H4 (cell line): ENCODE data around the gene GAPVD1. TPM values are rescaled to one million over a fixed set of nuclear protein-coding genes. Genes with fewer than 3 reads are reported as not detected.
"Not testable (repeated sequence)": the region's sequence is repeated elsewhere in the genome, so short reads cannot be mapped to it uniquely, and the experiment has no call there.

Source experiments
- DNase-seq: peaks from one replicate; pipeline ENCODE4 v3.0.0-alpha.2; 2015; ENCODE audit warnings: low spot score
- total RNA-seq: library from RNA; depleted of rRNA; stranded (reverse); fragments of >200 nt; shearing (Covaris generic); gene quantifications from 2 replicates; pipeline ENCODE4 v1.2.3, GENCODE V29; 2014

GAPVD1 gene
- total RNA-seq, 1 experiment from 2014 or later = 23.1 TPM

- DNase-seq = peak; percentile 63
These were observed 113.0 kb downstream of the GAPVD1 start for GRCh38 chr9:125374443-125375309.

DNA sequence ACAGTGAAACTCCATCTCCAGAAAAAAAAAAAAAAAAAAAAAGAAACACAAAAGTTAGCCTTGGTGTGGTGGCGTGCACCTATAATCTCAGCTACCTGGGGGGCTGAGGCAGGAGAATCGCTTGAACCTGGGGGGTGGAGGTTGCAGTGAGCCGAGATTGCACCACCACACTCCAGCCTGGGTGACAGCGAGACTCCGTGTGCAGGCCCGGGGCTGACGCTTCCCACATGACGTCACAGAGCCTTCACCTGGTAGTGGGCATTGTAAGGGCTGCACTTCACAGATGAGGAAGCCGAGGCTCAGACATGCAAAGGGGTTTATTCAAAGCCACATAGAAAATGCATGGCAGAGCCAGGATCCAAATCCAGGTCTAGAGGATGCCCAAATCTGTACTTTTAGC, 114.2 kb downstream of the GAPVD1 start:
- DNase-seq = no peak

- no peak for DNase-seq
These were observed 114.9 kb downstream of the GAPVD1 start for GRCh38 chr9:125376261-125377226.

DNA sequence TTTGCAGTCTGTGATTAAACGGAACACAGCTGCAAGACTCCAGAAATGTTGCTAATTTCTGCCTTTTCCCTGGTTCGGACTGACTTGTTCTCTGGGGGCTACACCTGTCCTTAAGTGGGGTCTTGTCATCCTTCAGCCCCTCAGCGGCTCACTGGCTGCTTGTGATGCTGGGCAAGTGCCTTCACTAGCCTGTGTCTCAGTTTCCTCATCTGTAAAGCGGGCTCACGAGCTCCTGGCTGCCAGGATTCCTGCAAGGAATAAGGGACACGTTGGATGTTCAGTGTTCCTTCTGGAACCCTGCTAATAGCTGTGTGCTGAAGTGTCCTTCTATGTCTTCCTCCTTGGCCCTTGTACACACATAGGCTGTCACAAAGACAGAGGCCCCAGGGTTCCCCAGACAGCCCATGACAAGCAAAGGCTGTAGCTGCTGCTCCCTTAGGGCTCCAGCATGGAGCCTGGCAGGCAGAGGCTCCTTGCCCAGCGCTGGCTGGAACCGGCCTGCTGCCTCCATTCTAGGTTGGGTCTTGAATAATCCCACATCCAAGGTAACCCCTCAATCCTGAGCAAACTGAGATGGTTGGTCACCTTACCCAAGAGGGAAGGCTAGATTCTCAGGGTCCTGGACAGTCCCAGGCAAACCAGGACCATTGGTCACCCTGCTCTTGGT, 116.1 kb downstream of the GAPVD1 start:
- no peak for DNase-seq

DNA sequence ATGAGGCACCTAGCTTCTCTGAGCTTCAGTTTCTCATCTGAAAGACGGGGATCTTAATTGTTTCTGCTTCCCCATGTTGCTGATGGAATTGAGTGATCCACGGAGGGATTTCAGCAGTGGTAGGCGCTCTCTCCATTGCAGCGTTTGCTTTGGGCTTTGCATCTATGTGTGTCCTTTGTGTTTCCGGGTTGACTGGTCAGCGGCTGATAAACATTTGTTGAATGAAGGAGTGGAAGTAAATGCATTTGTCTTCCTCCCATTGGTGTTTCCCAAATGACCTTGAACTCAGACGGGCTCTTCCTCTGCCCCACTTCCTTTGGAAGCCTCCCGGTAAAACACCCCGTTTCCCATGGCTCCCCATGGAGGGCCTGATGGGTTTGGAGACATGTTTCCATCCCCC, 117.2 kb downstream of the GAPVD1 start:
- no peak for DNase-seq

DNA sequence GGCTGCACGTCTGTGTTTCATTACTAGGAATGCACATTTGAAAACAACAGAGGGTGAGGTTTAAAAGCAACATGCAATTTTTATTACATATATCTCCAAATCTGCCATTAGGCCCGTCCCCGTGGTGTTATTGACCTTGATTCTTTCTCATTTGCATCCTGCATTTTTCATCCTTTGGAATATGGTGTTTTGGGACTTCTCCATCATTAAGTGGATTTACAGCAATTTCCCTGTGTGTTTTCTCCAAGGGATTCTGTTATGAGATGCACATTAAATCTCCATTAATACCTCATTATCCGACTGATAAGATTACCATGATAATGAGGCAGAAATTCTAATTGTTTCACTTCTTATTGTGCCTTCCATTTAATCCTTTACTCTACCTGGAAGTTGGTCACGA, 117.6 kb downstream of the GAPVD1 start:
- DNase-seq = no peak

- no peak for DNase-seq
These were observed 118.8 kb downstream of the GAPVD1 start for GRCh38 chr9:125380406-125380805.

DNA sequence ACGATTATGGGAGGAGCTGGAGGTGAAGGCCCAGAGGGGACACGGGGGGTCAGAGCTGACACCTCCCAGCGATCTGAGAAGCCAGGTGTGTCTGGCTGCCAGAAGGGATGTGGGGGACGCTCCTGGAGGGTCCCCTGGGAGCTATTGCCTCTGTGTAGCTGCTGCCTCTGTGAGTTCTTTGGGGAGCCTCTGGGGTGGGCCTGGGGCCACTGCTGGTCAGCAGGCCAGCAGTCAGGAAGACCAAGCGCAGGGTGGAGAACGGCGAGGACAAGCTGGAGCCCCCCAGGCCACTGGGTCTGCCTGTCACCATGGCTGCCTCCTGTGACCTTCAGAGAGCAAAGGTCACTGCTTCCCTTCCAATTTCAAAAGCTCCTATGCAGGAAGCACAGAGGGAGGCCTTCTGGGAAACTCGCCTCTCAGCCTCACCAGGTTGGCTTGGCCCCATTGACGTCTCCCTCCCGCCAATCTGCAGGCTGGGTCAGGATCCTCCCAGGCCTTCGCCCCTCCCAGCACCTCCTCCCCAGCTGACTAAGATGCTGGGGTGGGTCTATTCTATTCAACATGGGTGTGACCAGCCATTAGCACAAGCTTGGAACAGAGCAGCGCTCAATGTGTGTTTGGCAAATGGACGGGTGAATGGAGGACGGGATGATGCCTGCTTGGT, 126.4 kb downstream of the GAPVD1 start:
- no peak for DNase-seq

DNA sequence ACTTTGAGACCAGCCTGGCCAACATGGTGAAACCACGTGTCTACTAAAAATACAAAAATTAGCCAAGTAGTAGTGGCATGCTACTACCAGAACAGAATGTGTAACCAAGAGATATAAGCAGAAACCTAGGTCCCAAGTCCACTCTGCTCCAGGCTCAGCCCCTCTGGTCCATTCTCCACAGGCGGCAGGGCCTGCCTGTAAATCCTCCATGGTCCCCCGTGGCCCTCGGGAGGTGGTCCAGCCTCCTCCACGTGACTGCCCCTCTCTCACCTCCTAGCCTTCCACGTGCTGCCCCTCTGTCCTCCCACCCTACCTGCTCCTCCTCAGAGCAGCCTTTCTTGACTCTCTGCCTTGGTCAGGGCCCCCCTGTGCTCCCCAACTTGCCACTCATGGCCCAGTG, 127.4 kb downstream of the GAPVD1 start:
- no peak for DNase-seq

DNA sequence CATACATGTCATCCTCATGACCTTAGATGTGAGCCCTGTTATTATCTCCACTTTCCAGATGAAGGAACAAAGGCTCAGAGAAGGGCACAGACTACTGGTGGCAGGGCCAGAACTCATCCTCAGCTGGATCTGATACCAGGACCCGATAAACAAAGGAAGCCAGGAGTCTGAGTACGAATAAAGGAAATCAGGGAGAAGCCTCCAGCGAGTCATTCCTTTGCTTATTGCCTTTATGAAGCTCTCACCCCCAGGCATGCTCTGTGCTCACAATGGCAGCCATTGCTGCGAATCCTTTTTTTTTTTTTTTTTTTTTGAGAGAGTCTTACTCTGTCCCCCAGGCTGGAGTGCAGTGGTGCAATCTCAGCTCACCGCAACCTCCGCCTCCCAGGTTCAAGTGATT, 130.1 kb downstream of the GAPVD1 start:
- DNase-seq = no peak

DNA sequence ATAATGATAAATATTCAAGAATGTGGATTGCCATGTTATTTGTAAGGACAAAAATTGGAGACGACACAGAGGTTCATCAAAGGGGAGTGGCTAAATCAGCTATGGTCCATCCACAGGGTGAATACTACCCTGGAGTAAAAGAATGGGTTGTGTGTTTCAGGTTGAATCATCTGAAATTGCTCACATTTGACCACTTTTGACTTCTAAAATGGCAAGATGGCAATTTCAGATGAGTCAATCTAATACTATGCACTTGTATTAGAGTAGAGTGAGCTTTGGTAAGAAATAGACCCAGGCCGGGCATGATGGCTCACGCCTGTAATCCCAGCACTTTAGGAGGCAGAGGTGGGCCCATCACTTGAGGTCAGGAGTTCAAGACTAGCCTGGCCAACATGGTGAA, 131.8 kb downstream of the GAPVD1 start:
- DNase-seq = no peak

- DNase-seq = no peak
These were observed 135.2 kb downstream of the GAPVD1 start for GRCh38 chr9:125396799-125397198.

GRCh38 chr9:125397736-125398135, 136.1 kb downstream of the GAPVD1 start:
- DNase-seq = no peak

DNA sequence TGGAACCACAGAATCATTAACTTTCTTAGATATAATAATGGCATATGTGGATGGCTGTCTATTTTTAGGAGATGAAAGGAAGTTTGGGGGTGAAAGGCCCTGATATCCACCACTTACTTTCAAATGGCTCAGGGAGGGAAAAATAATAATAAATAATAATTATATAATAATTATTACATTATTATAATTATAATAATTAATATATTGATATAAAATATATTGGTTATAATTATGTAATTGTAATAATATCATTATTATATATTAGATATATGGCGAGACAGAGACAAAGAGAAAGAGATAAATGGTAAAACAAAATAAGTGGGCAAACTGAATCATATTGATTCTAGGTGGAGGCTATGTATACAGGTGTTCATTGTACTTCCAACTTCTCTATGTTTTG, 136.6 kb downstream of the GAPVD1 start:
- no peak for DNase-seq

- no peak for DNase-seq
These were observed 137.5 kb downstream of the GAPVD1 start for GRCh38 chr9:125399165-125399564.

DNA sequence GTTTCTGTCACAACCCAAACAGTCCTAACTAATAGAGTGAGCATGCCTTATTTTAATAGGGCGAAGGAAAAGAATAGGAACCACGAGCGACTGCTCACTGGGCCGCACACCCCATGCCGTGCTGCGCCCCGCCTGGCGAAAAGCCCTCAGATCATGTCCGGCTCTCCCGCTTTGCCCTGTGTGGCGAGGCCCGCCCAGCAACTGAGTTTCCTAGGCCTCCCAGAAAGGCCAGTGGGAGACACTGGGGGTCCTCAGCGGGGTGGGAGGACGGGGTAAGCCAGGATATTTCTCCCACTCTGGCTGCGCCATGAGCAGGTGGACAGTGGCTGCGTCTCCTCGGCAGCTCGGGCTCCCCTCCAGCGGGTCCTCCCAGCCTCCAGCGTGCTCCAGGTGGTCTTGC, 138.0 kb downstream of the GAPVD1 start:
- no peak for DNase-seq

- not testable (repeated sequence) for DNase-seq
These were observed 138.6 kb downstream of the GAPVD1 start for GRCh38 chr9:125400232-125400631.

GRCh38 chr9:125400725-125401716, 139.4 kb downstream of the GAPVD1 start:
- DNase-seq = no peak

DNA sequence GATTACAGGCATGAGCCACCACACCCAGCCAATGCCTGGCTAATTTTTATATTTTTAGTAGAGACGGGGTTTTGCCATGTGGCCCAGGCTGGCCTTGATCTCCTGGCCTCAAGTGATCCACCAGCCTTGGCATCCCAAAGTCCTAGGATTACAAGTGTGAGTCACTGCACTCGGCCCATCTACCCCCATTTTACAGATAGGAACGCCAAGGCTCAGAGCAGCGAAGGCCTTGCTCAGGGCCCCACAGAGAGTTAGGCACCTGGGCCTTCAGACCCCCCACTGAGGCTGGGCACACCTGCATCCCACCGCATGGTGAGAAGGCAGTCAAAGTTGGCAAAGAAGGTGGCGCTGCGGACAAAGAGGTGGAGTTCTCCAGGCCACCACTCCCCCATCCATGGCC, 143.1 kb downstream of the GAPVD1 start:
- DNase-seq = no peak
